ENCODE measurements around the gene FIGNL2. TPM values are rescaled to one million over a fixed set of nuclear protein-coding genes. Genes with fewer than 3 reads are reported as not detected.

Gene FIGNL2
- total RNA-seq, 1 experiment from 2014 or later = 0.21 TPM

GRCh38 chr12:51860986-51861385, 12.5 kb upstream of the FIGNL2 start:
- intact Hi-C loops (cut with micrococcal nuclease; ENCODE audit: unreplicated experiment) = no loop called here
- no peak overlapping the region for H3K27ac ChIP-seq (ENCODE audit: low read depth, low read length, poor library complexity, severe bottlenecking)
- ChIA-PET POLR2A (ENCODE audit: low non-redundant PET) (no interaction called here), CTCF (no interaction called here)
- no peak for DNase-seq (ENCODE audit: low spot score)
- no TSS peak for BruUV-seq (replicated peaks)
- H3K27me3 ChIP-seq (replicated peaks; ENCODE audit: insufficient read depth, low read depth, low read length, poor library complexity) = peaks cover under 1% of the 10 kb centered on the region
- TF ChIP-seq EZH2 (IDR thresholded peaks at IDR 0.05; ENCODE audit: borderline replicate concordance, low read depth, low read length, poor library complexity, severe bottlenecking) = no peak
- TF ChIP-seq, protein P1, sequence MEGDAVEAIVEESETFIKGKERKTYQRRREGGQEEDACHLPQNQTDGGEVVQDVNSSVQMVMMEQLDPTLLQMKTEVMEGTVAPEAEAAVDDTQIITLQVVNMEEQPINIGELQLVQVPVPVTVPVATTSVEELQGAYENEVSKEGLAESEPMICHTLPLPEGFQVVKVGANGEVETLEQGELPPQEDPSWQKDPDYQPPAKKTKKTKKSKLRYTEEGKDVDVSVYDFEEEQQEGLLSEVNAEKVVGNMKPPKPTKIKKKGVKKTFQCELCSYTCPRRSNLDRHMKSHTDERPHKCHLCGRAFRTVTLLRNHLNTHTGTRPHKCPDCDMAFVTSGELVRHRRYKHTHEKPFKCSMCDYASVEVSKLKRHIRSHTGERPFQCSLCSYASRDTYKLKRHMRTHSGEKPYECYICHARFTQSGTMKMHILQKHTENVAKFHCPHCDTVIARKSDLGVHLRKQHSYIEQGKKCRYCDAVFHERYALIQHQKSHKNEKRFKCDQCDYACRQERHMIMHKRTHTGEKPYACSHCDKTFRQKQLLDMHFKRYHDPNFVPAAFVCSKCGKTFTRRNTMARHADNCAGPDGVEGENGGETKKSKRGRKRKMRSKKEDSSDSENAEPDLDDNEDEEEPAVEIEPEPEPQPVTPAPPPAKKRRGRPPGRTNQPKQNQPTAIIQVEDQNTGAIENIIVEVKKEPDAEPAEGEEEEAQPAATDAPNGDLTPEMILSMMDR (conservative IDR thresholded peaks at IDR 0.05; ENCODE audit: low read depth, low read length) = no peak
- no peaks in the 10 kb centered on the region for H3K9me3 ChIP-seq (ENCODE audit: low read depth, low read length, poor library complexity, severe bottlenecking)
- no peaks in the 10 kb centered on the region for H3K36me3 ChIP-seq (ENCODE audit: insufficient read depth, low read length, poor library complexity, severe bottlenecking)
- H3K4me1 ChIP-seq (ENCODE audit: insufficient read depth, low read length, poor library complexity, severe bottlenecking) = peaks cover 16% of the 10 kb centered on the region
- no peak overlapping the region for H3K4me3 ChIP-seq (ENCODE audit: low read depth, low read length, poor library complexity, severe bottlenecking)

- Histone ChIP-seq H3K27me3 (replicated peaks; ENCODE audit: insufficient read depth, low read depth, low read length, poor library complexity) (peaks cover 6% of the 10 kb centered on the region), H3K36me3 (ENCODE audit: insufficient read depth, low read length, poor library complexity, severe bottlenecking) (no peaks in the 10 kb centered on the region), H3K9me3 (ENCODE audit: low read depth, low read length, poor library complexity, severe bottlenecking) (no peaks in the 10 kb centered on the region), H3K4me1 (ENCODE audit: insufficient read depth, low read length, poor library complexity, severe bottlenecking) (no peaks in the 10 kb centered on the region), H3K27ac (ENCODE audit: low read depth, low read length, poor library complexity, severe bottlenecking) (no peak overlapping the region), H3K4me3 (ENCODE audit: low read depth, low read length, poor library complexity, severe bottlenecking) (no peak overlapping the region)
- CTCF ChIA-PET = no interaction called here
- no TSS peak for BruUV-seq (replicated peaks)
- intact Hi-C loops (cut with micrococcal nuclease; ENCODE audit: unreplicated experiment) = no loop called here
- TF ChIP-seq EZH2 (IDR thresholded peaks at IDR 0.05; ENCODE audit: borderline replicate concordance, low read depth, low read length, poor library complexity, severe bottlenecking) = no peak
- TF ChIP-seq, protein P1 (conservative IDR thresholded peaks at IDR 0.05; ENCODE audit: low read depth, low read length) = no peak
- POLR2A ChIA-PET (ENCODE audit: low non-redundant PET) = no interaction called here
- no peak for DNase-seq (ENCODE audit: low spot score)
These were observed 7.3 kb upstream of the FIGNL2 start for GRCh38 chr12:51855586-51856428.

DNA sequence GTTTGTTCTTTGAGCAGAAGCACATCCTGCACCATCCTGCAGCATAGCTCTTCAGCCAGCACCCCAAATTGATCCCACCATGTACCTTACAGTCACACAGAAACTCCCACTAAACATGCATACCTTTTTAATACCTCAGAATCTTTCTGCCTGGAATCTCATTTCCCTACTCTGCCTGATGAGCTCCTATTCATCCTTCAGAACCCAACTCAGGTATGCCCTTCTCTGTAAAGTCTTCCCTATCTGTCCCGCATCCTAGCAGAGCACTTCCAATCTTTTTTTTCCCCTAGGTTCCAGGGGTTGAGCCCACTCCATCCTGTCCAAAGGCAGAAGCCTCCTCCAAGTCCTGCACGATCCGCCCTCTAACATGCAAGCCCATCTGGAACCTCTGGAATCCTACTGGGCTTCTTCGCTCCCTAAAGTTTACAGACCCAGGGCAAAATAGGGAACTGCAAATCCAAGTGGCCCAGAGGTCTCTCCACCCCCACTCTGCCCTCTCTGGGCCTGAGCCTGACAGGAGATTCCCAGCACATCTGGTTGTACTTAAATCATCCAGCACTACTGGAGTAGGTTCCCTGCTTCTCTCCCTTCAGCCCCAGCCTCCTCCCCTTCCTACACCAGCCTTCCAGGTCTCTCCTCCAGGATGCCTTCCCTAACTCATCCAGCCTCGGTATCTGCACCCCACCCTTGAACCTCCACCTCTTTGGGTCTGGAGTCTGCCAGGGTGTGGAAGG, 4.1 kb upstream of the FIGNL2 start:
- Histone ChIP-seq H3K4me1 (ENCODE audit: insufficient read depth, low read length, poor library complexity, severe bottlenecking) (peaks cover 5% of the 10 kb centered on the region), H3K27me3 (replicated peaks; ENCODE audit: insufficient read depth, low read depth, low read length, poor library complexity) (peaks cover 14% of the 10 kb centered on the region), H3K36me3 (ENCODE audit: insufficient read depth, low read length, poor library complexity, severe bottlenecking) (no peaks in the 10 kb centered on the region), H3K27ac (ENCODE audit: low read depth, low read length, poor library complexity, severe bottlenecking) (no peak overlapping the region), H3K9me3 (ENCODE audit: low read depth, low read length, poor library complexity, severe bottlenecking) (no peaks in the 10 kb centered on the region), H3K4me3 (ENCODE audit: low read depth, low read length, poor library complexity, severe bottlenecking) (no peak overlapping the region)
- CTCF ChIA-PET = no interaction called here
- no TSS peak for BruUV-seq (replicated peaks)
- TF ChIP-seq, protein P1 (conservative IDR thresholded peaks at IDR 0.05; ENCODE audit: low read depth, low read length) = no peak
- TF ChIP-seq EZH2 (IDR thresholded peaks at IDR 0.05; ENCODE audit: borderline replicate concordance, low read depth, low read length, poor library complexity, severe bottlenecking) = no peak
- POLR2A ChIA-PET (ENCODE audit: low non-redundant PET) = no interaction called here
- no peak for DNase-seq (ENCODE audit: low spot score)
- intact Hi-C loops (cut with micrococcal nuclease; ENCODE audit: unreplicated experiment) = no loop called here

Data from A673 (cell line).